ENCODE results near the gene NRDE2.

DNA sequence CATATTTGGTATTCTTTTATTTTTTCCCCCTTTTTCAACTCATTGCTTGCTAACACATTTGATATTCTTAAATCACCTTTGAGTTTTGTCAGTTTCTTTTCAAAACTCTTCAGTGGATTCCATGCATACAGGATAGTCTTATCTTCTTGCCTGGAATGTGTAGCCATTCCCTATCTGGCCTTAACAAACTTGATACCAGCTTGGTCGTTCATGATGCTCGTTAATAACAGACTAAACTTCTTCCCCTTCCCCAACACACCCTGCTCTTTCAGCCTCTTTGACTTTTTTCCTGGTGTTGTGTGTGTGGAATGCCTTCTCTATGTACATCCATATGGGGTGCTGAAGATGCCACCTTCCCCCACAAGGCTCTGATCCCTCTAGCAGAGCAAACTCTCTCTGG, 47.4 kb upstream of the NRDE2 start:
- no peak for TF ChIP-seq POLR2A (IDR thresholded peaks at IDR 0.05)
- TF ChIP-seq, protein P1, sequence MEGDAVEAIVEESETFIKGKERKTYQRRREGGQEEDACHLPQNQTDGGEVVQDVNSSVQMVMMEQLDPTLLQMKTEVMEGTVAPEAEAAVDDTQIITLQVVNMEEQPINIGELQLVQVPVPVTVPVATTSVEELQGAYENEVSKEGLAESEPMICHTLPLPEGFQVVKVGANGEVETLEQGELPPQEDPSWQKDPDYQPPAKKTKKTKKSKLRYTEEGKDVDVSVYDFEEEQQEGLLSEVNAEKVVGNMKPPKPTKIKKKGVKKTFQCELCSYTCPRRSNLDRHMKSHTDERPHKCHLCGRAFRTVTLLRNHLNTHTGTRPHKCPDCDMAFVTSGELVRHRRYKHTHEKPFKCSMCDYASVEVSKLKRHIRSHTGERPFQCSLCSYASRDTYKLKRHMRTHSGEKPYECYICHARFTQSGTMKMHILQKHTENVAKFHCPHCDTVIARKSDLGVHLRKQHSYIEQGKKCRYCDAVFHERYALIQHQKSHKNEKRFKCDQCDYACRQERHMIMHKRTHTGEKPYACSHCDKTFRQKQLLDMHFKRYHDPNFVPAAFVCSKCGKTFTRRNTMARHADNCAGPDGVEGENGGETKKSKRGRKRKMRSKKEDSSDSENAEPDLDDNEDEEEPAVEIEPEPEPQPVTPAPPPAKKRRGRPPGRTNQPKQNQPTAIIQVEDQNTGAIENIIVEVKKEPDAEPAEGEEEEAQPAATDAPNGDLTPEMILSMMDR (IDR thresholded peaks at IDR 0.05) = no peak
